ENCODE measurements around the gene VPS37B.

- TF ChIP-seq GATA2 (IDR thresholded peaks at IDR 0.05; ENCODE audit: low read depth, low read length) (no peak), GATA3 (IDR thresholded peaks at IDR 0.05; ENCODE audit: low read depth, low read length) (no peak)
Measured at GRCh38 chr12:122880668-122881067, 15.3 kb downstream of the VPS37B start.
